CD4-positive, alpha-beta T cell treated with Interleukin-17A for 1 hour (primary cell): ENCODE data around the gene ZNF445.
"Not testable (repeated sequence)": the region's sequence is repeated elsewhere in the genome, so short reads cannot be mapped to it uniquely, and the experiment has no call there.

Source experiments
- DNase-seq: peaks from one replicate; pipeline ENCODE4 v3.0.0-alpha.2; 2020

Gene ZNF445

DNA sequence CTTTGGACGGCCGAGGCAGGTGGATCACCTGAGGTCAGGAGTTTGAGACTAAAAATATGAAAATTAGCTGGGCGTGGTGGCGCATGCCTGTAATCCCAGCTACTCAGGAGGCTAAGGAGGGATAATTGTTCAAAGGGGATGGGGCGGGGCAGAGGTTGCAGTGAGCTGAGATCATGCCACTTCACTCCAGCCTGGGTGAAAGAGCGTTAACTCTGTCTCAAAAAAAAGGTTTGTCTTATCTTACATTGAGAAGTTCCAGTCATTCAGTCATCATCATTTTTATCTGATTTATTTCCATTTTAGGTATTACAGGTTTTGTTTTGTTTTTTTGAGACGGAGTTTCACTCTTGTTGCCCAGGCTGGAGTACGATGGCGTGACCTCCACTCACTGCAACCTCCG is 2.6 kb downstream of the ZNF445 start:
- not testable (repeated sequence) for DNase-seq

DNA sequence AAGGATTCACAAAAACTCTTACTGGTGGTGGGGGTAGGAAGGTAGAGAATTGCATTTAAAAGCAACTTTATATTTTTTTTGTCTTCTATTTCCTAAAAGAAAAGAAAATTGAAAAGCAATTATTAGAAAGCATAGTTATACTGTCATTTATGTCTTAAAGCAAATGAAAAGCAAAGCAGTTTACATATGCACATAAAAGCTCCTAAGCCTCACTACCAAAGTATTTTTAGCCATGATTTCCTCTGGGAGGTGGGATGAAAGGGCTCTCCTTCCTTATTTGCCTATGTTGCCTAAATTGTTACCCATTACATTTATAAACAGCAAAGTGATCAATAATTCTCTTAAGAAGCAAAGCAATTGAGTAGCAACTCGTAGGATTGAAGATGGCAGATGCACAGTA is 7.0 kb downstream of the ZNF445 start:
- DNase-seq, result no peak

DNA sequence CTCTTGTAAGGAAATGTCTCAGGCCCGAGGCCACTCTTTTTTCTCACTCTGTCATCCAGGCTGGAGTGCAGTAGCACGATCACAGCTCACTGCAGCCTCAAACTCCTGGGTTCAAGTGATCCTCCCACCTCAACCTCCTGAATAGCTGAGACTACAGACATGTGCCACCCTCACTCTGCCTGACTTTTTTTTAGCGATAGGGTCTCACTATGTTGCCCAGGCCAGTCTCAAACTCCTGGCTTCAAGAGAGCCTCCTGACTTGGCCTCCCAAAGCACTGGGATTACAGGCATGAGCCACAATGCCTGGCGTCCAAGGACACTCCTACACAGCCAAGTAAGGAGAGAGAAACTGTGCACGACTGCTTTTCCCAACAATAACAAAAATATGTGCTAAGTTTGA is 7.6 kb downstream of the ZNF445 start:
- DNase-seq, result no peak

DNA sequence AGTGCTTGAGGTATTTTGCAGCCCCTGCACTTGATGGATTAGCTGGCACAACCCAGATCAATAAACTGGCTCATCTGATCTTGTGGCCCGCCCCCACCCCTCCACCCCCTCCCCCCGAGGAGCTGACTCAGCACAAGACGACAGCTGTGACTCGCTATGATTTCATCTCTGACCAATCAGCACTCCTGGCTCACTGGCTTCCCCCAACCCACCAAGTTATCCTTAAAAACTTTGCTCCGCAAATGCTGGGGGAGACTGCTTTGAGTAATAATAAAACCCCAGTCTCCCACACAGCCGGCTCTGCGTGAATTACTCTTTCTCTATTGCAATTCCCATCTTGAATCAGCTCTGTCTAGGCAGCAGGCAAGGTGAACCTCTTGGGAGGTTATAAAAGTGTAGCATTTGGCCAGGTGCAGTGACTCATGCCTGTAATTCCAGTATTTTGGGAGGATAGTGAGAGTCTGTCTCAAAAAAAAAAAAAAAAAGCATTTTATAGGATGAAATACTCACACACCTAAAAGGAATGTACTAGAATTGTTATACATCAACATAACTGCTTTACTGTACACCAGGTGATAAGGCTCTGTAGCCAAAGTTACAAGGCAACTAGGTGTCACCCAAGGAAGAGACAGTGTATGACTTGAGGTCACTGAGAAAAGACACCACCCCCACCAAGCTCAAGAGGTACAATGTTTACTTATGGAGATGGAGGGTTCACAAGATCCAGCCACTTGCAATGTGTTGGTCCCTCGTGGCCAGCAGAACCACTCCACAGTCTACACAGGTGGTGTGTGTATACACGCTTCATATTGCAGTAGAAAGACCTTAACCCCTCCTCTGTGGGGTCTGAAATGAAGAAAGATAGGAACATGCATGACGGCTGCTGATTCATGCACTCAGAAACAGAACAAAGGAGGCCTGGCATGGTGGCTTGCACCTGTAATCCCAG is 8.6 kb downstream of the ZNF445 start:
- DNase-seq, result no peak

DNA sequence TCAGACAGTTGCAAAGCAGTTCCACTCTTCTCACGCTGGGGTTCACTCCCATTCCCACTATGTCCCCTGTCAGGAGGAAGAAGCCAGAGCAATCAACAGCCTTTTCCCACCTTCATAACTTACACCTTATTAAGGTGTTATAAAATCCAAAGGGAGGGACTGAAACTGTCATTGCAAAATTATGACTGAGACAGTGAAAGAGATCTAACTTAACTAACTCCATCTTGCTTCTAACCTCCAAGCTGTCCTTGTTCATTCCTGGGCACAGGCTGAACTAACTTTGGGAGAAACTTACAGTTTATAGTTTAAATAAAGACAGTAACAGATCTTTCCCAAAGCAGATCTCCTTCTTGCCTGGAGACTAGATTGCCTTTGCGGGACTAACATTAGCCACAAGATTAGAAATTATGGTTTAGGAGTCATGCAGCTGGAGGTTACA is 9.4 kb downstream of the ZNF445 start:
- not testable (repeated sequence) for DNase-seq

DNA sequence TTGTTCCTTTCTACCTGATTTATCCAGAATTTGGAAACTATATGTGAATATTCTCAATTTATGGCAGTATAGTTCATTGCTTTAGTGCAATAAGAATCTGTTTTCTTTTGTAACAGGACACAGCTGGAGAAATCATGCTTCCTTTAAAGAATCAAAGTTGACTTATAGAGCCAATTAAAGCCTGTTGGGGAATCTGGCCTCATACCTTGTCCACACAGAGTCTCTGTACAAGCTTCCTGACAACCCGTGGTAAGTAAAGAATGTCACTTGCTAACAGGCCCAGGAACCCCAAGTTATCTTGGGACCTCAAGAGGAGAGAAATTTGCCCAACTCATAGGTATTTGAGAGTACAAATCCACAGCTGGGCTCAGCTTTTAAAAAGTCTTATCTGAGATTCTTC is 10.2 kb downstream of the ZNF445 start:
- DNase-seq, result no peak

DNA sequence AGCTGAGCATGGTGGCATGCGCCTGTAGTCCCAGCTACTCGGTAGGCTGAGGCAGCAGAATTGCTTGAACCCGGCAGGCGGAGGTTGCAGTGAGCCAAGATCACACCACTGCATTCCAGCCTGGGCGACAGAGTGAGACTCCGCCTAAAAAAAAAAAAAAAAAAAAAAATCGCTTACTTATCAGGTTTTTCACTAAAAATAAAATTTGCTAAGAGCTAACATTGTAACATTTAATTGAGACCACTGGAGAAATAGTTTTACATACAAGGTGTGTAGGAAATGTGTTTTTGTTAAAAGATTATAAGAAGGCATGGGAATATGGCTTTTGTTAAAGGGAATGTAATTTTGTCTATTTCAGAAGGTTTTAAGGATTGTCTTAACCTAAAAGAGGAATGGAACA is 12.6 kb downstream of the ZNF445 start:
- not testable (repeated sequence) for DNase-seq

DNA sequence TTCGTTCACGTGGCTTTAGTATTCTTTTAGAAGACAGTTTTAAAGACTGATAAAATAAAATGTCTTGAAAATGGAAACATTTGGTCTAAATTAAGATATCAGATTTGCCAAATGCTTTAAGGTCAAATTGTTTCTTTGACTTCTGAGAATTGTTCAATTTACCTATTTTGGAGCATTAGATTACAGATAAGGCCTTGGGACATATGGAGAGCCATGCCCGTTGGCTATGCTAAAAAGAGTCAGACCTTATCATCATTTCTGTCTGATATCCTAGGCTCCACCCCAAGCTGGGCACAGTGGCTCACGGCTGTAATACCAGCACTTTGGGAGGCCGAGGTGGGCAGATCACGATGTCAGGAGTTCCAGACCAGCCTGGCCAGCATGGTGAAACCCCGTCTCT is 13.0 kb downstream of the ZNF445 start:
- DNase-seq, result no peak

DNA sequence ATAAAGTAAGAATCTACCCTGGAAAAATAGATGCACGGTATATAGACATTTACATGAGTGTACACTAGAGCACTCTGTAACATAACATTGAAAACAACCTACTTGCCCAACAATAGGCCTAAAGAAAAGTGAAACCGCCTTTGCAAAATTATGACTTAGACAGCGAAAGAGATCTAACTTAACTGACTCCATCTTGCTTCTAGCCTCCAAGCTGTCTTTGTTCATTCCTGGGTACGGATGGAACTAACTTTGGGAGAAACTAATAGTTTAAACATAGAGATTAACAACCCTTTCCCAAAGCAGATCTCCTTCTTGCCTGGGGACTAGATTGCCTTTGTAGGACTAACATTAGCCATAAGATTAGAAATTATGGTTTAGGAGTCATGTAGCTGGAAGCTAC is 17.4 kb downstream of the ZNF445 start:
- DNase-seq, result not testable (repeated sequence)

DNA sequence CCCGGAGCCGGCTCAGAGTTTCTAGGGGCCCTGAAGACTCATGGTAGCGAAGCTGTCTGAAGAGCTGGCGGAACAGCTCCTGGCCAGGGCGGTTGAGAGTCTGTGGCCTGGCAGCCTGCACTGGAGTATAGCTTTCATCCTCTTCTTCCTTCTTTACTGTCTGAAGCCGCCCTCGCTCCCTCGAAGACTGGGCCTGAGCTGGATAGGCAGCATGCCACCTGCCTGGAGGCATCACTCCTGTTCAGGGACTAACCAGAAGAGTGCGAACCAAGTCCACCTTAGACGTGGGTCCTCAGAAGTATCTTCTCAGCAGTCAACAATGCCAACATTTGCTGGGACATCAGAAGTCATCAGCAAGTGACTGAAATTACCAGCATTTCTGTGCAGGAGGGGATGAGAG is 22.2 kb downstream of the ZNF445 start:
- DNase-seq, result no peak

DNA sequence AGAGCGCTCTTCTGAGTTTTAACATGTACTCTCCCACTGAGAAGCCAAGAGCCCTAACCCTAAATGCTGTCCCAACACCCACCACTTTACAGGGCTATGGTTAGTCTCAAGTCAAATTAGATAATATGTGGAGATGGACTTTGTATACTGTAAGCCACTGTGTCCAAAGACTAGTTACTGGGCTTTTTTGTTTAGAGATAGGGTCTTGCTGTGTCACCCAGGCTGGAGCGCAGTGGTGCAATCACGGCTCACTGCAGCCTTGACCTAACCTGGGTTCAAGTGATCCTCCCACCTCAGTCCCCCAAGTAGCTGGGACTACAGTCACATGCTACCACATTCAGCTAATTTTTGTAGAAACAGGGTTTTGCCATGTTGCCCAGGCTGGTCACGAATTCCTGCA is 23.2 kb downstream of the ZNF445 start:
- no peak for DNase-seq

DNA sequence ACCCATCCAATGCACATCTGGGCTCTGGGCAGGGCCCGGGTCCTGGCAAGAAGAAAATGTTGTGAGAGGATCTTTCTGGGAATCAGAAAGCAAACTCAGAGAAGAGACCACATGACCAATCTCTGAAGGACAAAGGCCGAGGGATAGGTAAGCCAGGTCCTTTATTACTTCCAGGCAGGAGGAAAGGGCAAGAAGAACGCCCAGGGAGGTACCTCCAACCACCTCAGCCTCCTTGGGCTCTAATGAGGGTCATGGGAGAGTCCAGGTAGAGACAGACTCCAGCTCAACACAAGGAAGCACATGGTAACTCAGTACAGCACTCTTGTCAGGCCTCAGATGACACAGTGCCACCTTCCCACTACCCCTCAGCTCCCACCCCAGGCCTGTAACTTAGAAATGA is 26.0 kb downstream of the ZNF445 start:
- no peak for DNase-seq

DNA sequence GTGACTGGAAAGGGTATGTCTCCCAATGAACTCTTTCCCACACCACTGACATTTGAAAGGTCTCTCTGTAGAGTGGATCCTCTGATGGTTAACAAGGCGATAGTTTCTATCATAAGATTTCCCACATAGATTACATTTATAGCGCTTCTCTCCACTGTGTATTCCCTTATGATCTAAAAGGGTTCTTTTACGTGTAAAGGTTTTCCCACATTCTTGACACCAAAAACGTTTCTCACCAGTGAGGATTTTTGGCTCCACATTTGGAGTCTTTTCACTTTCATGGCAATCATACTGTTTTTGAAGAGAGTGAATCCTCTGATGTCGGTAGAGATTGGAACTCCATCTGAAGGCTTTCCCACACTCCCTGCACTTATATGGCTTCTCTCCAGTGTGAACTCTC is 30.5 kb downstream of the ZNF445 start:
- DNase-seq, result no peak

DNA sequence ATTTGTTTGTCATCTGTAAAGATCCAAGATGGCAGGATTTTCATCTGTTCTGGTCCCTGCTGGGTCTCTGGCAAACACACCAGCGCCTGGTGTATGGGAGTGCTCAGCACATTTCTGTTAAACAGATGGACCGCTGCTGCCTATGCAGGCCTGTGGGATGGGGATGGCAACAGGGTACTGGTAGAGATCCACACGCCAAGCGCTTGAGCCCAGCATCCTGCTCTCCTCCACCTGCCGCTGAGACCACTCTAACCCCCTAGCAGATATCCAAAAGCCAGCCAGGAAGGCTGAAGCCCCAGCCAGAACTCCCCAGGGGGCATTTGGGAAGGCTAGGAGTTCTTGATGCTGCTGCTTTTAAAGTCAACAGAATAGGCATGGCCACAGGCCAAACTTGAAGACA is 31.7 kb downstream of the ZNF445 start:
- no peak for DNase-seq

DNA sequence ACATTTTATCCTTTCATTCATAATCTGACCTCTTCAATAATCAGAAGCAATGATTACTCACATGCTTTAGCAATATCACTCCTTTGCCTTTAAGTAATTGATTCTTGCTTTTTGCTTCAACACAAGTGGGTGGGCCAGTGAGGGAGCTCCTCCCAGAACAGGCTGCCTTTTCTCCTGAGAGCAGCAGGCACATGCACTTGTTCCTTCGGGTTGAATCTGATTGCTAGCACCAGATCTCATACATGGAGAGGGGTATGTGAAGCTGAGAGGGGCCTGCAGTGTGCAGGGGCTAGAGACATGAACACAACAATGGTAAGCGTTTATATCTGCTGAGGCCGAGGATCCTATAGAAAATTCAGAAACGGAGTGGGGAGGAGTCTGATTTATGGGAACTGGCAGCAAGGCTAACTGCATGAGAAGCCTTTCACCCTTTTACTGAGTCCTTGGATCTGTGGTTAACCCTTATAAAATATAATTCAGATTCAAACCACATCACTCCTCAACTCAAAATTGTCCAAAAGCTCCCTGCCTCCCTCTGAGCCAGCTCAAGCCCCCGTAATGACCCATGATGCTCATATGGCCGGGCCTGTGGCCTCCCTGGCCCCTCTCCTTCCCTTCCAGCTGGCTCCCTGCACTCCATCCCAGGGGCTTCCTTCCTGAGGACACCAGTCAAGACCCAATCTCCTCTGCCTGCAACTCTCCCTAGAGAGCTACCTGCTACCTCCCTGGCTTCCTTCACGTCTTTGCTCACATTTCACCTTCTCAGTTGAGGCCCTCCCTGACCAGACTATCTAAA is 32.4 kb downstream of the ZNF445 start:
- no peak for DNase-seq

DNA sequence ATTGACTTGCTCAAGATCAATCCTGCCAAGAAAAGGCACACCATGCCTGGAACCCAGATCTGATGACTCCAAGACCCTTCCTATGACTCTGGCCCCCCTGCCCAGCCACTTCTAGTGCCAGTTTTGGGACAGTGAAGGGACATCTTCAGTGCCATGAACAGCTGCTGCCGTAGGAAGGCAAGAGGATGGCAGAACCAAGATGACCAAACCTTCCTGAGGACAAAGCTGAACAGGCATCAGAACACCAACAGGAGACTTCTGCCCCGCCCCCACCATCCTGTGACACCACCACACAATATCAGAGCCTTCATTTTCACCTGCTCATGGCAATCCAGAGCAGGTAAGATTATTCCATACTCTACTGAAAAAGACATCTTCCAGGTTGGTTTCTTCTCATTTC is 33.0 kb downstream of the ZNF445 start:
- DNase-seq, result no peak

DNA sequence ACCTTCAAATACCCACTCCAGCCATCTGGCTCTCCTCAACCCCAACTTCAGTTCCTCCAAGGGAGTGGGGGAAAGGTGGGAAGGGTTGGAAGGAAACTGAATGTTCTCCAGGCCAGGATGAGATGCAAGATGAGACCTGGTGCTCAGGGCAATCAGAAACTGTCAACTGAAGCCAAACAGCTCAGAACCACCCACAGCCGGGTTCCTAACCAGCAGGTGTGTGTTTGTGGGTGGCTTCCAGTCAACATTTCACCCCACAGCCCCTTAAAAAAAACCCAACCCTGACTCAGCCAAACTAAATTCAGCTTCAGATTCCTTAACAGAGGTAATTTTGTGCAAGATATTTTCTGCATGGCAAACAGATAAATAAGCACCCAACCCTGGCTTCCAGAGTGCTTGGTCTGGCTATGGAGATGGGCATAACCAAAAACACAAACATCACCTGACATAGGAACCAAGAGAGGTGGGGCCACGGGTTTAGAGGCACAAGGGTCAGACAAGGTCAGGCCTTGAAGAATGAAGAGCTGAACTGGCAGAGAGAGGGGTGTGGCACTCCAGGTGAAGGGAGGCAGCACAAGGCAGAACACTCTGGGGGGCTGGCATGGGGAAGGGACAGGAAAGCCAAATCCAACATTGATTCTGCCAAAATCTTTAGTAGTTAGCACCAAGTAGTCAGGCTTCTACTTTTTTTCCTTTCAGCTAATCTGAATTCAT is 34.7 kb downstream of the ZNF445 start:
- no peak for DNase-seq

DNA sequence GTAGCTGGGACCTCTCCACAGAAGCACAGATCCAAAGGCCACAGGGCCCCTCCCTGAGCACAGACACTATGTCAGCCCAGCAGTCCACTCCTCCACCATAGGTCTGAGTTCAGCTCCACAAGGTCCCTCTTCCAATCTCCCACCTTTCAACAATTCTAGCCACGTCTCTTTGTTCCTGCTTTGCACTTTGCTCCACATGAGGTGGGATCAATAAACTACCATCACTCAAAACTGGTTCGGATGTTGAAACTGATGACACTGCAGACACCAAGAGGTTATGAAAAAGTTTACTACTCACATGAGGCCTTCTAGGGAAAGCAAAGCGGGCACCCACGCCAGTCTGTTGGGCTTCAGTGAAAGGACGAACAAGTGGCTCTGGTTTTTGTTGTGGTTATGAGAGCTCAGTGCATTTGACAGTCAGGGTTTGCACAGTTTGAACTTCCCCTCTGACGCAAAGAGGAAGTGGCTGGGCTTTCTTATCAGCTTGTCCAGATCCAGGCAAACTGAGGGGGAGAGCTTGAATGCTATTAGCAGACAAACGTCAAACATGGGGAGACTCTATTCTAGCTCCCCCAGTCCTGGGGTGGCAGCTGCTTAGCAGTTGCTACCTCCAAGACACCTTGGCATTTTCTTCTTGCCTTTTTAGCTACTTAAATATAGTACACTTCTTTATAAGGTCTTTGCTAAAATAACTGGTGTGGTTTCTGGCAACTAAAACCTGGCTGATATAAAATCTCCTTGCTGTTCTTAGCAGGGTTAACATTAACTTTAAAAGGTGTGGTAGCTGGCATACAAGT is 37.8 kb downstream of the ZNF445 start:
- DNase-seq, result peak; percentile 81

DNA sequence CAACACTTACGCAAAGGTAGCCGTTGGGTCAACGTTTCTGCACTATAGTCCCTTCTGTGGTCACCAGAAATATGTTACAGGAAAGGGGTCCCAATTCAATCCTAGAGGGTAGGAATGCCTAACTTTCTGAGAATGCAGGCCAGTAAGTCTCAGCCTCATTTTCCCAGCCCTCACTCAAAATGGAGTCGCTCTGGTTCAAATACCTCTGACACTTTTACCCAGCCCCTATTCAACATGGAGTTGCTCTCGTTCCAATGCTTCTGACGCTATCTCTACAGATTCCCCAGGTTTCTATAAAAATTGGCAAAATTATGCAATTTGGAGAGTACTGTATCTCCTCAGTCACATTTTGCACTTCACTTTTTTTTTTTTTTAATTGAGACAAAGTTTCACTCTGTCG is 39.7 kb downstream of the ZNF445 start:
- no peak for DNase-seq

DNA sequence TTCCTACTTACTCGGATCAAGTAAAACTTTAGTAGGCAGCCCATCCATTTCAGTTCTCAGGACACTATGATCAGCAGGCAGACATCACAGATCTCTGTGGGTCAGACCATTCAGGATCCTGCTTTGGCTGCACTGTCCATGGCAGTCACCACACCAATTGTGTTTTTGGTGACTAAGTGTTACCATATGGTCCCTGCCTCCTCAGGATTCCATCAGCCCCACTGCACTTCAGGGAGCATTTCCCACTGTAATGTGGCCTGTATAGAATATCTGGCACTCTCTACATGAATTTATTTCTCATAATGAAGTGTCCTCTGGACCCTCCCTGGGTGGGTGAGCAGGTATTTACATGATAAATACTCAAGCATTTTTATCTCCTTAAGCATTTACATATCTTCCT is 41.3 kb downstream of the ZNF445 start:
- DNase-seq, result no peak

DNA sequence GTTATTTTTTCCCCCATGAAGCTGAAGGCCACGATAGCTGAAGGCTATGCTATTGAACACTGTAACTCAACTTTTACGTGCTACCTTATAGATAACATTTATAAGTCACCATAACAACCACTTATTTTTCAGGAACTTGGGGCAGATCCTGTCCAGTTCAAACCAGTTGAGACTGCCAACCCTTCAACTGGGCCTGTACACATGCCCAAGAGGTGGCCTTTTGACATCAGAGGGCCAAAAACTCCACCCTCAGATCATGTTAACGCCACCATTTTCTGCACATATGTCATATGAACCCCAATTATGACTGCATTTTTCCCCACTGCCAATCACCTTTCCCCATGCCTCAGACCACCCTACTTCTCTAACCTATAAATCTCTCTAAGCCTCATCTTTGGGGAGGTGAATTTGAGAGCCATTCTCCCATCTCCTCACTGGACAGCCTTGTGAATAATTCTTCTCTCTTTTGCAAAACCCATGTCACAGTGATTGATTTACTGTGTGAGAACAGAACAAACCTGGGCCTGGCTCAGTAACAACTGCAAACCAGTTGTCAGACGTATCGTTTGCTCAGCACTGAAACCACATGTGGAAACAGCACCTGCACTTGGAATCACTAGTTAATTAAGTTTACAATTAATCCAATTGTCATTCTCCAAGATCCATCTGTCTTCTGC is 42.5 kb downstream of the ZNF445 start:
- no peak for DNase-seq

DNA sequence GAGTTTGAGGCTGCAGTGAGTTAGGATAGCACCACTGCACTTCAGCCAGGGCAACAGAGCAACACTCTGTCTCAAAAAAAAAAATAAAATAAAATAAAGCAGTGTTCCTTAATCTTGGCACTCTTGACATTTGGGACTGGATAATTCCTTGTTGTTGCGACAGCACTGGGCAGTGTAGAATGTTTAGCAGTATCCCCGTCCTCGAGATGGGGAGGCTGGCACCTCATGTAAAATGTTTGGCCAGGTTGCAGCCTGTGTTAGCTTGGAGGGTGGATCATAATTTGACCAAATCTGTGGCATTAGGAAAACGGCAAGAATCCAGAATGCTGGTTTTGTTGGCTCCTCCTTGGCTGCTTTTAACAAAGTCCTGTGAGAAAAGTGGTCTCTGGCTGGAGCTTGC is 47.0 kb downstream of the ZNF445 start:
- no peak for DNase-seq
